HCEC 1CT (cell line): ENCODE results near the gene SPO11.

Source experiments
- DNase-seq: peaks from one replicate; pipeline ENCODE4 v3.0.0-alpha.2; 2017

Gene SPO11

GRCh38 chr20:57378107-57378506 lies 48.5 kb downstream of the SPO11 start:
- DNase-seq: no peak

- DNase-seq: no peak
Measured at GRCh38 chr20:57378646-57379262, 49.2 kb downstream of the SPO11 start.

- no peak for DNase-seq
Measured at GRCh38 chr20:57379263-57379647, 49.7 kb downstream of the SPO11 start.

GRCh38 chr20:57380081-57380750 lies 50.6 kb downstream of the SPO11 start:
- DNase-seq: no peak

- DNase-seq: peak; percentile 25
Measured at GRCh38 chr20:57381596-57382503, 52.2 kb downstream of the SPO11 start.

- DNase-seq: no peak
Measured at GRCh38 chr20:57382516-57382915, 52.9 kb downstream of the SPO11 start.

GRCh38 chr20:57383447-57384347 lies 54.1 kb downstream of the SPO11 start:
- no peak for DNase-seq

GRCh38 chr20:57384486-57384885 lies 54.9 kb downstream of the SPO11 start:
- no peak for DNase-seq

- no peak for DNase-seq
Measured at GRCh38 chr20:57384953-57385761, 55.6 kb downstream of the SPO11 start.

- no peak for DNase-seq
Measured at GRCh38 chr20:57385940-57386339, 56.3 kb downstream of the SPO11 start.

- DNase-seq: no peak
Measured at GRCh38 chr20:57386762-57387161, 57.2 kb downstream of the SPO11 start.

- no peak for DNase-seq
Measured at GRCh38 chr20:57387463-57387862, 57.9 kb downstream of the SPO11 start.

- no peak for DNase-seq
Measured at GRCh38 chr20:57387945-57388371, 58.4 kb downstream of the SPO11 start.

- DNase-seq: peak; percentile 33
Measured at GRCh38 chr20:57388953-57389694, 59.5 kb downstream of the SPO11 start.

- DNase-seq: no peak
Measured at GRCh38 chr20:57389695-57390603, 60.3 kb downstream of the SPO11 start.

GRCh38 chr20:57390604-57391438 lies 61.2 kb downstream of the SPO11 start, which contains the start of gene RBM38:
Gene RBM38, plus strand, starts transcription at chr20:57391396. Its CDS starts 186 bp downstream, at chr20:57391582.
- peak; percentile 60 for DNase-seq

- no peak for DNase-seq
Measured at GRCh38 chr20:57391439-57392301, 62.1 kb downstream of the SPO11 start.
